IPS-20b (cell line): ENCODE data around the gene GIMAP8.

ENCODE experiments used
- H3K27ac ChIP-seq: one replicate; pipeline ENCODE4 v1.5.1; 2013; ENCODE audit warnings: low read length
- H3K27me3 ChIP-seq: 2 replicates; pipeline ENCODE4 v1.6.1; 2013; ENCODE audit warnings: mild to moderate bottlenecking, low read length, inconsistent platforms; ENCODE audit not compliant: insufficient read depth
- H3K36me3 ChIP-seq: 2 replicates; pipeline ENCODE4 v1.6.1; 2013; ENCODE audit warnings: low read depth, mild to moderate bottlenecking, inconsistent platforms, low read length, moderate library complexity; ENCODE audit not compliant: insufficient read depth
- H3K4me1 ChIP-seq: 2 replicates; pipeline ENCODE4 v1.6.1; 2013; ENCODE audit warnings: mild to moderate bottlenecking, control low read depth, inconsistent platforms, low read length, moderate library complexity; ENCODE audit not compliant: insufficient read depth
- H3K4me3 ChIP-seq: 2 replicates; pipeline ENCODE4 v1.5.1; 2013; ENCODE audit warnings: mild to moderate bottlenecking, low read length, inconsistent platforms
- H3K9ac ChIP-seq: 2 replicates; pipeline ENCODE4 v1.6.1; 2013; ENCODE audit warnings: low read depth, mild to moderate bottlenecking, inconsistent platforms, low read length, moderate library complexity
- H3K9me3 ChIP-seq: 2 replicates; pipeline ENCODE4 v1.6.1; 2013; ENCODE audit warnings: mild to moderate bottlenecking, low read depth, low read length, inconsistent platforms; ENCODE audit not compliant: insufficient read depth

GIMAP8 gene

GRCh38 chr7:150450491-150451001 lies at the start of gene GIMAP8:
Gene GIMAP8, plus strand, starts transcription at chr7:150450630. Its CDS starts 16,069 bp downstream, at chr7:150466699.
- peaks cover 42% of the 10 kb centered on the region for H3K27me3 ChIP-seq

GRCh38 chr7:150400788-150401423 lies 49.5 kb upstream of the GIMAP8 start:
- Histone ChIP-seq H3K9me3 (no peaks in the 10 kb centered on the region), H3K9ac (peak overlapping the region; percentile 92; the same call in 1 of the 2 replicates), H3K4me1 (peaks cover 56% of the 10 kb centered on the region), H3K27me3 (no peaks in the 10 kb centered on the region), H3K27ac (peak overlapping the region; percentile 83), H3K4me3 (no peak overlapping the region), H3K36me3 (peaks cover 19% of the 10 kb centered on the region)

More at GRCh38 chr7:150450491-150451001, at the start of gene GIMAP8:
- no peak within 1 kb of the TSS for H3K4me3 ChIP-seq
- no peak within 1 kb of the TSS for H3K9ac ChIP-seq
- no peaks in the 10 kb centered on the region for H3K9me3 ChIP-seq
- no peak within 1 kb of the TSS for H3K27ac ChIP-seq
- H3K4me1 ChIP-seq: no peaks in the 10 kb centered on the region; the same call in 1 of the 2 replicates
- no peaks in the 10 kb centered on the region for H3K36me3 ChIP-seq

- H3K4me3 ChIP-seq: no peak overlapping the region
- peak overlapping the region; percentile 83 for H3K27ac ChIP-seq
- no peaks in the 10 kb centered on the region for H3K9me3 ChIP-seq
- peaks cover 60% of the 10 kb centered on the region for H3K4me1 ChIP-seq
- no peaks in the 10 kb centered on the region for H3K27me3 ChIP-seq
- peak overlapping the region; percentile 92; the same call in 1 of the 2 replicates for H3K9ac ChIP-seq
- H3K36me3 ChIP-seq: peaks cover 15% of the 10 kb centered on the region
Observed at GRCh38 chr7:150401424-150401790, 49.0 kb upstream of the GIMAP8 start.

DNA sequence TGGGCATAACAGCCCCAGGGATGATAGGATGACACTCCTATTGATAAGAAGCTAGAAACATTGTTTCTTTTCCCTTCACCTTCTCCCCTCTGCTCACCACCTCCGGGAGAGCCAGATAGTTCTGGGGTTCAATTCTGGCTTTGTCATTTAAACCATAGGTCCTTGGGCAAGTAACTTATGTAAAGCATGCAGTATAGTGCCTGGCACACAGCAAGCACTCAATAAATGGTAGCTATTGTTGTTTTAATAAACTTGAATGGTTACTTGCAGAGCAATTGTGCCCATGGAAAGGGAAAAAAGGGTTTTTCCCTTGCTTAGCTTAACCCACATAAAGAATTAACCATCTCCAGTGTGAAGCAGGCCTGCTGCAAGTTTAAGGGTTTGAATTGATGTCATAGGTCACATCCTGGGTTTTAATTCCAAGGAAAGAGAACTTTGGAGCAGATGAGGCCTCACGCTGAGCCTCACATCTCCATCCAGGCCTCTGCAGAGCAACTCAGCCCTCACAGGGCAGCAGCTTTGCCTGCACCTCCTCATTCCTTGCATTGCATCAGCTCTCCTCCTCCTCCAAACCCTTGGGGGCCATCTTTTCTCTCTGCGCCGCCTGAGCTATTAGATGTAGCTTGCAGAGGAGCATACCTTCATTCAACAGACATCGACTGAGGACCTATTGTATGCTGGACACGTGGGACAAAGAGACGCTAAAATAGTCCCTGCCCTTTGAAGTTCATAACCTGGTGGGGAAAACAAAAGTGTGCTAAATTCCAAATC lies 48.4 kb upstream of the GIMAP8 start:
- Histone ChIP-seq H3K4me1 (peaks cover 66% of the 10 kb centered on the region), H3K9ac (peak overlapping the region; percentile 92), H3K27me3 (no peaks in the 10 kb centered on the region), H3K27ac (peak overlapping the region; percentile 99), H3K4me3 (peak overlapping the region; percentile 11; the same call in 1 of the 2 replicates), H3K36me3 (peaks cover 14% of the 10 kb centered on the region), H3K9me3 (no peaks in the 10 kb centered on the region)

DNA sequence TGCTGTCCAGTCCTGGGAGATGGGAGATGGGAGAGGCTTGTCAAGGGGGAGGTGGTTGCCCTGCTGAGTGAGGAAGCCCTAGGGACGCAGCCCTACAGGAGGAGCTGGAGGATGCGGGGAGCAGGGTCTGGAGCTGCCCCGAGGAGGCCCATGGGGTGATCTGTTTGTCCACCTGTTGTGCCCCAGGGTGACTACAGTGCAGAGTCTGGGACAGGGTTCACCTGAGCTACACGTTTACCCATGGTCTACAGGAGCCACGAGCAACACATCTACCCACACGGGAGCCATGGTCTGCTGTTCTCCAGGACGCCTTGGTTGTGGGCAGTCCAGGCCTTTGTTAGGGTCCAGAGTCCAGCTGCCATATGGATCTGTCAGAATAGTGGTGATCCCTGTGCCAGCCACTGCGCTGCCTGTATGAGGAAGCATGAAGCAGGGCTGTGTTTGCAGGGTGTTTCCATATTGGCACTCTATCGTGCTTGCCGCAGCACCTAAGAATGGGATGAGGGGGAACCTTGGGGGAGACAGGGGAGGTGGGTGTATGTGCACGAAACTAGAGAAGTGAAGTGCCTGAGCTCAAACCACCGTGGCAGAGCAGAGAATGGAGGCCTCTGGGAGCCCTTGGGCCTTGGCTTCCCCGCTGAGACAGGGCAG lies 47.6 kb upstream of the GIMAP8 start:
- Histone ChIP-seq H3K4me1 (peaks cover 67% of the 10 kb centered on the region), H3K27ac (peak overlapping the region; percentile 99), H3K36me3 (peaks cover 14% of the 10 kb centered on the region), H3K9me3 (no peaks in the 10 kb centered on the region), H3K27me3 (no peaks in the 10 kb centered on the region), H3K4me3 (peak overlapping the region; percentile 11; the same call in 1 of the 2 replicates), H3K9ac (peak overlapping the region; percentile 92)

GRCh38 chr7:150403376-150404171 lies 46.9 kb upstream of the GIMAP8 start:
- no peak overlapping the region; the same call in 1 of the 2 replicates for H3K4me3 ChIP-seq
- peaks cover 67% of the 10 kb centered on the region for H3K4me1 ChIP-seq
- H3K27ac ChIP-seq: peak overlapping the region; percentile 99
- H3K27me3 ChIP-seq: no peaks in the 10 kb centered on the region
- peak overlapping the region; percentile 92 for H3K9ac ChIP-seq
- no peaks in the 10 kb centered on the region for H3K9me3 ChIP-seq
- H3K36me3 ChIP-seq: peaks cover 10% of the 10 kb centered on the region; the same call in 1 of the 2 replicates

DNA sequence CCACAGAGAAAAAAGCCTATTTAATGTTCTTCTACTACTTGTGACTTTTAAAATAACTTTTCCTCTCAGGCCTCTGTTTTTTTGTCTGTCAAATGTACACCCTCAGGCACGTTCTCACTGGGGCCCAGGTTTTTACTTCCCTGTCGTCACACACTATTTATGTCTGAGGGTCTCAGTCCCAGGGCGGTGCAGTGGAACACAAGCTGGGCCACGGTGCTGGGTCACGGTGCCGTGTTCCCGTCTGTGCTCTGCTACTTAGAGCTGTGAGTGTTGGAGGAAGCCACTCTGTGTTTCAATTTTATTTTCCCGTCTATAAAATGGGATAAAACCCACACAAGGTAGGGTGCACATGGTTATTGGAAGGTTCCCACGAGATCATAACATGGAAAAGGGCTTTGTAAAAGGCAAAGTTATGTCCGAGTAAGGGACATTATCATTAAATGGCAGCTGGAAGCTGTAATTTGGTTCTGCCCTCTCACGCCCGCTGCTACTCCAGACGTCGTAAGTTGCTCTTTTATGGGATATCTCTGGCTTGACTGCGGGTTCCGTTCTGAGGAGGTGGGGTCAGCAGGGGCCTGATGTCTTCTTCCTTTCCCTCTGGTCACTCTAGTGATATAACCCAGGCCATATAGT lies 46.1 kb upstream of the GIMAP8 start:
- Histone ChIP-seq H3K36me3 (peaks cover 9% of the 10 kb centered on the region; the same call in 1 of the 2 replicates), H3K4me1 (peaks cover 63% of the 10 kb centered on the region), H3K4me3 (peak overlapping the region; percentile 79), H3K9ac (peak overlapping the region; percentile 92), H3K27ac (peak overlapping the region; percentile 99), H3K9me3 (no peaks in the 10 kb centered on the region), H3K27me3 (no peaks in the 10 kb centered on the region)

- no peaks in the 10 kb centered on the region for H3K9me3 ChIP-seq
- peaks cover 16% of the 10 kb centered on the region for H3K36me3 ChIP-seq
- H3K27me3 ChIP-seq: no peaks in the 10 kb centered on the region
- peaks cover 56% of the 10 kb centered on the region for H3K4me1 ChIP-seq
- peak overlapping the region; percentile 92 for H3K9ac ChIP-seq
- peak overlapping the region; percentile 79 for H3K4me3 ChIP-seq
- peak overlapping the region; percentile 99 for H3K27ac ChIP-seq
Observed at GRCh38 chr7:150404805-150405583, 45.4 kb upstream of the GIMAP8 start.

DNA sequence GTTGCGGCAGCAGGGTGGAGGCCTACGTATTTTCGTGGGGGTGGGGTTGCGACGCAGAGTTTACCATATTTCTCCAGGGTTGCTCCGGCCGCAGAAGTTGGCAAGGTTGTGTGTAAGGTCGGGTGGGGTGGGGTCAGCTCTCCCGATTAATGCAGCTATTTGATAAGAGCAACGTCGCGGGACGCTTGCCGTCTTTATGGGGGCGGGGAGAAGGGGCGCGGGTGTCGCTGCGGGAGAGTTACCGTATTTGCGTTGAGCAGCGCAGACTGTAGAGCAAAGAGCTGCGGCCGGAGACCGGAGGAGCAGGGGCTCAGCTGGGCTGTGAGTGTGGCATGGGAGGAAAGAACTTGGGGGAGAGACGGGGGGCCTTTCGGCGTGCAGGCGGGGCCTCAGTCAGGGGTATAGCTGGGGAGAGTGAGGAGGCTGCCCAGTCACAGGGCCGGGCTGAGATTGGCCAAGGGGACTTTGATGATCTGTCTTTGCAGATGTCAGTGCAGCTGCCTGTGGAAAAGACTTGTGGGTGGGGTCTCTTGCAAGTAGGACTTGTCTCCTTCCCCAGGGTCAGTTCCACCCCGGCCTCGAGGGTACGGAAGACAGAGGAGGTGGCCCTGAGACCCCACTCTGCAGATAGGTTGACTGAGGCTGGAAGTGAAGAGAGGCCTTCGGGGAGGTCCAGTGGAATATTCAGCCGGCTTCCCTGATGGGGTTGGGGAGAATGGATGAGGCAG lies 44.7 kb upstream of the GIMAP8 start:
- Histone ChIP-seq H3K9ac (peak overlapping the region; percentile 77; the same call in 1 of the 2 replicates), H3K27me3 (no peaks in the 10 kb centered on the region), H3K4me1 (peaks cover 49% of the 10 kb centered on the region), H3K9me3 (no peaks in the 10 kb centered on the region), H3K36me3 (peaks cover 24% of the 10 kb centered on the region), H3K27ac (peak overlapping the region; percentile 44), H3K4me3 (peak overlapping the region; percentile 79)

DNA sequence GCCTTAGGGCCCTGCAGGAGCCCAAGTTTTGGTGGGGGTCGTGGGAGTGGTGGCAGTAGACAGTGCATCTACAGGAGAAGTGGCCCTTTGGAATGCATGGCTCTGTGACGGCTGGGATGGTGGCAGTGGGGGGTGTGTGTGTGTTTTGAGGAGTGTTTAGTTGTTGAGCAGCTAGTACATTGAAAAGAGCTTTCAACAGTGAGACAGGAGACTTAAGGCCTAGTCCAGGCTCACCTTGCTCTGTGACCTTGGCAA lies 44.2 kb upstream of the GIMAP8 start:
- Histone ChIP-seq H3K27me3 (no peaks in the 10 kb centered on the region), H3K4me3 (peak overlapping the region; percentile 79), H3K36me3 (peaks cover 29% of the 10 kb centered on the region), H3K9me3 (no peaks in the 10 kb centered on the region), H3K9ac (peak overlapping the region; percentile 77; the same call in 1 of the 2 replicates), H3K4me1 (peaks cover 44% of the 10 kb centered on the region), H3K27ac (peak overlapping the region; percentile 44)
